ENCODE results near the gene MAPK1. TPM values are rescaled to one million over a fixed set of nuclear protein-coding genes. Genes with fewer than 3 reads are reported as not detected.
"Not testable (repeated sequence)": the region's sequence is repeated elsewhere in the genome, so short reads cannot be mapped to it uniquely, and the experiment has no call there.

Gene MAPK1
- total RNA-seq, 2 experiments from 2014 or later: 39.4 to 44.0 TPM

- TF ChIP-seq CTCF (IDR thresholded peaks at IDR 0.05): no peak
- H3K9me3 ChIP-seq (ENCODE audit: control insufficient read depth in 1 of 2, insufficient read depth in 1 of 2, low read length in 2 of 2): no peaks in the 10 kb centered on the region
- peaks cover 4% of the 10 kb centered on the region for H3K4me1 ChIP-seq (ENCODE audit: insufficient read depth, low read length)
- Mint-ChIP-seq H3K4me3 (no peak overlapping the region), H3K27me3 (no peaks in the 10 kb centered on the region), H3K9me3 (no peaks in the 10 kb centered on the region), H3K27ac (no peak overlapping the region), H3K36me3 (ENCODE audit: low read depth) (peaks cover 63% of the 10 kb centered on the region), H3K4me1 (ENCODE audit: low read depth) (peaks cover 8% of the 10 kb centered on the region)
- no peaks in the 10 kb centered on the region for H3K27me3 ChIP-seq (ENCODE audit: control insufficient read depth in 1 of 2, insufficient read depth in 2 of 2, low read length in 2 of 2)
- ChIA-PET CTCF (interaction anchor here (1.1 kb wide), 1 partner anchor 156 kb away, joined by 3 read pairs; the partner anchor contains the start of gene PPM1F), POLR2A (no interaction called here)
- peaks cover 67% of the 10 kb centered on the region for H3K36me3 ChIP-seq (ENCODE audit: insufficient read depth, low read length)
- no peak overlapping the region for H3K4me3 ChIP-seq (ENCODE audit: low read length)
- DNase-seq (no peak), ATAC-seq (ENCODE audit: poor library complexity) (no peak)
- intact Hi-C loops (cut with DNase I, micrococcal nuclease): no loop called here
- no peak overlapping the region for H3K27ac ChIP-seq (ENCODE audit: low read depth in 1 of 2, low read length in 2 of 2)
Measured at GRCh38 chr22:21796231-21796630, 71.2 kb downstream of the MAPK1 start.

GRCh38 chr22:21793716-21794115 lies 73.7 kb downstream of the MAPK1 start:
- H3K36me3 ChIP-seq (ENCODE audit: insufficient read depth, low read length): peaks cover 52% of the 10 kb centered on the region
- H3K27ac Mint-ChIP-seq; DNase-seq; H3K27ac ChIP-seq (ENCODE audit: low read depth in 1 of 2, low read length in 2 of 2); H3K4me3 ChIP-seq (ENCODE audit: low read length); POLR2A ChIA-PET; H3K27me3 ChIP-seq (ENCODE audit: control insufficient read depth in 1 of 2, insufficient read depth in 2 of 2, low read length in 2 of 2); H3K4me1 ChIP-seq (ENCODE audit: insufficient read depth, low read length); H3K9me3 Mint-ChIP-seq; H3K9me3 ChIP-seq (ENCODE audit: control insufficient read depth in 1 of 2, insufficient read depth in 1 of 2, low read length in 2 of 2); H3K4me3 Mint-ChIP-seq; CTCF ChIA-PET; intact Hi-C loops (cut with DNase I, micrococcal nuclease); H3K4me1 Mint-ChIP-seq (ENCODE audit: low read depth); ATAC-seq (ENCODE audit: poor library complexity); H3K27me3 Mint-ChIP-seq: not testable (repeated sequence)
- peaks cover 48% of the 10 kb centered on the region for H3K36me3 Mint-ChIP-seq (ENCODE audit: low read depth)

- Mint-ChIP-seq H3K9me3 (no peaks in the 10 kb centered on the region), H3K4me1 (ENCODE audit: low read depth) (peaks cover 8% of the 10 kb centered on the region), H3K27ac (no peak overlapping the region), H3K36me3 (ENCODE audit: low read depth) (peaks cover 47% of the 10 kb centered on the region), H3K4me3 (no peak overlapping the region), H3K27me3 (no peaks in the 10 kb centered on the region)
- Histone ChIP-seq H3K4me3 (ENCODE audit: low read length) (no peak overlapping the region), H3K9me3 (ENCODE audit: control insufficient read depth in 1 of 2, insufficient read depth in 1 of 2, low read length in 2 of 2) (no peaks in the 10 kb centered on the region), H3K36me3 (ENCODE audit: insufficient read depth, low read length) (peaks cover 46% of the 10 kb centered on the region), H3K27ac (ENCODE audit: low read depth in 1 of 2, low read length in 2 of 2) (no peak overlapping the region), H3K27me3 (ENCODE audit: control insufficient read depth in 1 of 2, insufficient read depth in 2 of 2, low read length in 2 of 2) (no peaks in the 10 kb centered on the region), H3K4me1 (ENCODE audit: insufficient read depth, low read length) (peaks cover 4% of the 10 kb centered on the region)
- no peak for TF ChIP-seq CTCF (IDR thresholded peaks at IDR 0.05)
- DNase-seq (no peak), ATAC-seq (ENCODE audit: poor library complexity) (no peak)
- intact Hi-C loops (cut with DNase I, micrococcal nuclease): no loop called here
- ChIA-PET POLR2A (no interaction called here), CTCF (no interaction called here)
Measured at GRCh38 chr22:21791635-21792625, 75.5 kb downstream of the MAPK1 start.

GRCh38 chr22:21790849-21791610 lies 76.4 kb downstream of the MAPK1 start:
- Mint-ChIP-seq H3K36me3 (ENCODE audit: low read depth) (peaks cover 46% of the 10 kb centered on the region), H3K4me1 (ENCODE audit: low read depth) (peaks cover 10% of the 10 kb centered on the region)
- H3K27ac ChIP-seq (ENCODE audit: low read depth in 1 of 2, low read length in 2 of 2); H3K4me1 ChIP-seq (ENCODE audit: insufficient read depth, low read length); DNase-seq; CTCF ChIA-PET; H3K4me3 Mint-ChIP-seq; H3K27me3 ChIP-seq (ENCODE audit: control insufficient read depth in 1 of 2, insufficient read depth in 2 of 2, low read length in 2 of 2); H3K9me3 ChIP-seq (ENCODE audit: control insufficient read depth in 1 of 2, insufficient read depth in 1 of 2, low read length in 2 of 2); ATAC-seq (ENCODE audit: poor library complexity); POLR2A ChIA-PET; H3K9me3 Mint-ChIP-seq; H3K27me3 Mint-ChIP-seq; intact Hi-C loops (cut with DNase I, micrococcal nuclease); H3K4me3 ChIP-seq (ENCODE audit: low read length); H3K27ac Mint-ChIP-seq: not testable (repeated sequence)
- H3K36me3 ChIP-seq (ENCODE audit: insufficient read depth, low read length): peaks cover 39% of the 10 kb centered on the region
